ENCODE data around the gene PNMA1.

PNMA1 gene

GRCh38 chr14:73736842-73737241 lies 22.7 kb upstream of the PNMA1 start:
- DNase-seq, result no peak

GRCh38 chr14:73732006-73732405 lies 17.8 kb upstream of the PNMA1 start:
- no peak for DNase-seq

- no peak for DNase-seq
Measured at GRCh38 chr14:73731111-73731510, 16.9 kb upstream of the PNMA1 start.

DNA sequence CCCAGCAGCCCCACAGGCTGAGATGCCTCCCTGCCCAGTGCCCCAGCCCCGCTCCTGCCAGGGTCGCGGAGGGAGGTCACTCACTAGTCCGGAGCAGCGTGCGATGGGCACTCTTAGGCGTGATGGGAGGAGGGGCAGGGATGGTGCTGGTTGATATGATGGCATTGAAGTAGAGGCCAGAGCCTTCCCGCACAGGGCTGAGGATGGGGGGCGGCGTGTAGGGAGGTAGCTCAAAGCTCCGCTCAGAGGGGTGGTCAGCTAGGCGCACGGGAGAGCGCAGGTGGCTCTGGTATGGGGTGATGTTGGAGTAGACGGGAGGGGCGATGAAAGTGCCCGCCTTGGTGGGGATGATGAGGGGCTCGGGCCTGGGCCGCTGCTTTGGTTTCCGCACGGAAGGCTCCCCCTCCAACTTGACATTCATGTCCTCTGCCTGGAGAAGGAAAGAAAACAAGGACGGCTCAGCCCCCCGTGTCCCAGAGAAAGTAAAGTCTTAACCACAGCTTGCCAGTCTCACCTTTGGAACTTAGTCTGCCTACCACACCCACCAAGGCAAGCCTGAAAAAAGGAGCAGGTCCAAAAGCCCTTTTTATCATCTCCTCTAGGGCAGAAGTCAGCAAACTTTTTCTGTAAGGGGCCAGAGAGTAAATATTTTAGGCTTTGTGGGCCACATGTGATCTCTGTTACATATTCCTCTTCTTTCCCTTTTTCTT lies 15.5 kb upstream of the PNMA1 start:
- DNase-seq, result no peak

DNA sequence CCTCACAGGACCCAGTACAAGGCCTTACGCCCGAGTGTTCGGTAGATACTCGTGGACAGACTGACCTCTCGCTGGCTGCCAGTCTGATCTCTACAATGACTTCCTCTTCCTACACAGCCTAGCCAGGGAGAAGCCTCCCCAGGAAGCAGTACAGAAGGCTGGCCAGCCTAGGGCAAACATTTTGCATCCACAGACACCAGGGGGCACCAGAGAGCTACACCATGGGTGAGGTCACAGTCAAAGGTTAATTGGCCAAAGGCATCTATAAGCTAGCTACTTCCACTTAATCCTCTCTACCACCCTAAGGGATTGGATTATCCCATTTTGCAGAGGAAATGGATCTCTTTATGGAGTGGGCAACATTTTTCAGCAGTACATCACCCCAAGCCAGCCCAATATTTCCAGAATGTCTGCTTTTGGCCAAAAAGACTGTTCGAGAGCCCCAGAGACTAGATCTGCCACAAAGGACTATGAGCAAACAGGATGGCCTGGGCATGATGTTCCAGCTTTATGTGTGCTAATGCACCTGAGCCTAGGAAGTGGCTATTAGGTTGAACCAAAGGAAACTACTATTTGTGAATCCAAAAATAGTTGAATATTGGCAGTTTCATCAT lies 14.6 kb upstream of the PNMA1 start:
- peak; percentile 77 to 87 for DNase-seq

DNA sequence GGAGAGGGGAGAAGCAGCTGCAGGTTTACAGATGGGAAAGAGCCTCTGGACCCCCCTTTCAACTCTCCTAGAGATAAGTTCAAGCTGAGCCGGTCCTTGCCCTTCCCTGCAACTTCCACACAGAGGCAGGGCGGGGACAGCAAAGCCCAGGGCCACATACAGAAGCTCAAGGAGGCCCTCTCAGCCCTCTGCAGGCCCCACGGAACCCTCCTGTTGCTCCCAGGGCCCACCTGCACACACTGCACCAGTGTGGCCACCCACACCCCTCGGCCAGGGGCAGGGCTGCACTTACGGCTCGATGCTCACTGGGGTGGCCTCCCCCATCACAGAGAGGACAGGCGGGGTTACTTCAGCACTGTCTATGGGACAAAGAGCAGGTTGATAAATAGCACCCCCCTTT lies 13.0 kb upstream of the PNMA1 start:
- DNase-seq, result no peak

- DNase-seq, result no peak
Measured at GRCh38 chr14:73726025-73726961, 12.1 kb upstream of the PNMA1 start.

DNA sequence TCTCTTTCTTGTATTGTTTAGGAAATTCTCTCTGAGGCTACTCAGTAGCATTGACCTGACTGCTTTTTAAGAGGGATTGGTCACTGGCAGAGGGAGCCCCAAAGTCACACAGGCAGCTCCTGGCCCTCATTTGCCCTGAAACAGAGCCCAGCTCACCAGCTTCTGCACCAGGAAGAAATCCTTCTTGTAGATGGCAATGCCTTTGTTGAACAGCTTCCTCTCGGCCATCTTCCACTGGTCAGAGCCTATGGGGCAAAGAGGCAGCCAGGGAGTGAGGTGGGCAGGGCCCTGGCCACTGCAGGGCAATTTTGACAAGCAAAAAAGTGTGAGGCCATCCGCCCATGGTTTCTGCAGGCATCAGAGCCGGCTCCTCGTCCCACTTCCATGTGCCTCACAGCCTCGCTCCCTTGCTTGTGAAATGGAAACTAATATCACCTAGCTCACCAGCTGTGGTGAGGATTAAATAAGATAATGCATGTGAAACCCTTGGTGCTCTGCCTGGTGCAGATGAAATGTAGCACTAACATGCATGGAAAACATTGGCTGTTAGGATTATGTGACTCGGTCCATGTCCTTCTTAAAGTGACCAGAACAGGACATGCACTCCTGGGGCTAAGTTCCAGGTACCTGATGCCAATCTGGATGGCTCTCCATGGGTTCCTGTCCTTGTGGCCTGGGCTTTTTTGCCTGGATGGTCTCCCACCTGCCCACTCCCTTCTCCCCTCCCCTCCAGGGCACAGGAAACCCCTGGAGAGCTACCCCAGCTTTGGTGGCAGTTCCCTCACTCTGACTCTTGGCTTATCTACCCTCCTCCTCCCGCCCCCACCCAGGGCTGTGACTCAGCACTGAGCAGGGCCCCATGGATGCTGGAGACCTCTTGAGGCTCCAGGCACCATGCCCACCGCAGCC lies 11.2 kb upstream of the PNMA1 start:
- DNase-seq, result peak in 1 of 2 experiments; percentile 41

DNA sequence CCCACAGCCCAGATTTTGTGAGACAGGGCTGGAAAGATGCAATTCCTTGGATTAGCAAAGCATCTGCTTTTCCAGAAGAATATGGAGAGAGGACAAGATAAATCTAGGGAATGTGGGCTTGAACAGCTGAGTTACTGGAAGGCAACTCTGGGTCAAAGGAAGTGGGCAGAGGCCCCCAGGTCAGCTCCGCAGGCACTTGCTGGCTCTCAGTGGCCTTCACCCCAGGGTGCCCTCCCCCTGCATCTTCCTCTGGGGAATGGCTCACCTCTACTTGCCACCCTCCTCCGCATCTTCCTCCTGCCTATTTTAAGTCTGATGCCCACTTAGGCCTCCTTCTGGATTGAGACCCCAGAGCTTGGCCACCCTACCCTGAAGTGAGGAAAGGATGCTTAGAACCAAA lies 10.5 kb upstream of the PNMA1 start:
- DNase-seq, result no peak

- no peak for DNase-seq
Measured at GRCh38 chr14:73723797-73724661, 9.8 kb upstream of the PNMA1 start.

DNA sequence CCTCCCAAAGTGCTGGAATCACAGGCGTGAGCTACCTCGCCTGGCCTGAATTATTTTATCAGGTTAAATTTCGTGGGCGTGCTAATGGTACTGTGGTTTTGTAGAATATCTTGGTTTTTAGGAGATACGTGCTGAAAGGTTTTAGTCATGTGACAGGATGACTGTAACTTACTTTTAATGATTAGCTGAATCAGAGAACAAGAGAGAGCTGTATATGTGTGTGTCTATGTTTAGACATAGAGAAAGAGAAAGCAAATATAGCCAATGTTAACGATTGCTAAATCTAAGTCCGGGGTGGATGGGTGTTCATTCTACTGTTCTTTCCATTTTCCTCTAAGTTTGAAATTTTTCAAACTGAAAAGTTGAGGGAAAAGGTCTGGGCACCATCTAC lies 9.2 kb upstream of the PNMA1 start:
- DNase-seq, result no peak

DNA sequence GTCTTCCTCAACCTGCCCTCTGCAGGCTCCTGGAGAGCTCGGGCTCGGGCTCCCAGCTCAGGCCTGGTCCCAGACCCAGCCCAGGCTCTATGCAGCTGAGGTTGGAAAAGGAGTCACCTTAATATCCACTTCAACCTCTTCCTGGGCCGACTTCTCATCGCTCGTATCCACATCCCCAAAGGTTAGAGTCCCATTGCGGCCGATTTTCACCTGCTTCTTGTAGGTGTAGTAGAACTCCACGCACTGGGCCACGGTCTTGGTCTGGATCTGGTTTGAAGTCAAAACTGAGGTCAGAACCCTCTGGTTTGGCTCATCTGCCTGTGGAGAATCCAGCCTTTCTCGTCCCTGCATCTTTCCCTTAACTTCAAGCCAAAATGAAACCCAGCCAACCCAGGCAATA lies 8.4 kb upstream of the PNMA1 start:
- no peak for DNase-seq

- DNase-seq, result no peak
Measured at GRCh38 chr14:73721101-73721821, 7.1 kb upstream of the PNMA1 start.

- no peak for DNase-seq
Measured at GRCh38 chr14:73720636-73721035, 6.5 kb upstream of the PNMA1 start.

DNA sequence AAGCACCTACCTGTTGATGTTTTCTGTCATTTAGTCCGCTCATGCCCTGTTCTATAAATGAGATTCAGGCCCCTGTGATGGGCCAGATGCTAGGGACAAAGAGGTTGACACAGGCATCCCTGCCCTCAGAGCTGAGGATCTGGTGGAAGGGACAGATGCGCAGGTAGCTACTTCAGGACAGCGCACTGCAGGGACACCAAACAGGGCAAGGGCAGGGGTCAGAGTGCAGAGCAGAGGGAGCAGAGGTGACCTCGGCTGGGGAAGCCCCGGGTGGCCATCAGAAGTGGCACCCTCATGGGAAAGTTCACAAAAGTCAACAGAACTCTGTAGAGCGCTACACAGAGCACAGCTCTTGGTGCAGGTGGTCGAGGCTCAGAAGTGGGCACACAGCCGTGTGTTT lies 5.6 kb upstream of the PNMA1 start:
- DNase-seq, result no peak

DNA sequence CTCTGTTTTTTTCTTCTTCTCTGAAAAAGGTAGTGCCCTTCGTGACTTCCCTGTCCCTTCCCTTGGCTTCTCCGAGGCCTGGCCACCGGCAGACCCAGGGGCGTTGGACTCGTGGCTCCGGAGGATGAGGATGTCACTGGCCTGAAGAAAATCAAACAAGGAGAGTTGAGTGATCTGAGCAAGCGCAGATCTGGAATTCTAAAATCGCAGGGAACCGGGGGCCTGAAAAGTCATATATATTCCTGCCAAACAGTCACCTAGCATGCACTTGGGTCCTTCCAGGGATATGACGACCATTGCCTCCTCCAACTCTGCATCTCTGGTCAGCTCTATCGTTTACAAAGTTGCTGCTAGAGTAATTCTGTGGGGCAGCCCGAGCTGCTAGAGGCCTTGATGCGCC lies 5.2 kb upstream of the PNMA1 start:
- no peak for DNase-seq

DNA sequence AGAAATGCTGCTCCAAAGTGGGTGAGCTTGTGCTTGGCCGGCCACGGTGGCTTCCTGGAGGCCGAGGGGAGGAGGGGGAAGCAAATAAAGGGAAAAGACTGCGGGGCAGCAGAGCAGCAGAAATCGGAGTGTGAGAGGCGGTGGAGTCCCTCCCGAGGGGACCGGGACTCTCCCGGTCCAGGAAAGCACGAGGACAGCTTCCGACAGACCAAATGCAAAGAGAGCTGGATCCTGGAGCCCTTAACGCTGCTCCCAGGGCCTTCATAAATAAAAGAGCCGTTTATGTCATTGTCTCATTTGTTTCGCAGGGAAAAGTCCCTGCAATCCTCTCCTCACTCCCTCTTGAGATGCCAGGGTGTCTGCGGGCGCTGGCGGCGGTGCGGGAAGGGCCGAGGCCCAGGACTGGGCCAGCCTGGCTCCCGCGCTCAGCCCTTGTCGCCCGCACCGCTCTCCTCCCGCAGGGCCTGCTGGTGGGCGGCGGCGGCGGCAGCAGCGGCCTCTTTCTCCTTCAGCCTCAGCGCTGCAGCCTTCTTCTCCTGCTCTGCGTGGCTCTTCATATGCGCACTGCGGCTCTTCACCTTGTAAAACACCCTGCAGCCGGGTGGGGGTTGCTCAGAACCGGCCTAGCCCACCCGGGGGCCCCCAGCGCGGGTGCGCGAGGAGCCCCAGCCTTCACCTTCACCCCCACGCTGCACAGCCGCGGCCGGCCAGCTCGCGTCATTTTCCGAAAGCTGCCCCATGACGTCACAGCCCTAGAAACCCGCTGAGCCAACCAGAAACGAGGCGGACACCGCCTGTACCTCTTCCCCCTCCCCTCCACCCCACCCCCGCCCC lies 4.5 kb upstream of the PNMA1 start:
- DNase-seq, result no peak

DNA sequence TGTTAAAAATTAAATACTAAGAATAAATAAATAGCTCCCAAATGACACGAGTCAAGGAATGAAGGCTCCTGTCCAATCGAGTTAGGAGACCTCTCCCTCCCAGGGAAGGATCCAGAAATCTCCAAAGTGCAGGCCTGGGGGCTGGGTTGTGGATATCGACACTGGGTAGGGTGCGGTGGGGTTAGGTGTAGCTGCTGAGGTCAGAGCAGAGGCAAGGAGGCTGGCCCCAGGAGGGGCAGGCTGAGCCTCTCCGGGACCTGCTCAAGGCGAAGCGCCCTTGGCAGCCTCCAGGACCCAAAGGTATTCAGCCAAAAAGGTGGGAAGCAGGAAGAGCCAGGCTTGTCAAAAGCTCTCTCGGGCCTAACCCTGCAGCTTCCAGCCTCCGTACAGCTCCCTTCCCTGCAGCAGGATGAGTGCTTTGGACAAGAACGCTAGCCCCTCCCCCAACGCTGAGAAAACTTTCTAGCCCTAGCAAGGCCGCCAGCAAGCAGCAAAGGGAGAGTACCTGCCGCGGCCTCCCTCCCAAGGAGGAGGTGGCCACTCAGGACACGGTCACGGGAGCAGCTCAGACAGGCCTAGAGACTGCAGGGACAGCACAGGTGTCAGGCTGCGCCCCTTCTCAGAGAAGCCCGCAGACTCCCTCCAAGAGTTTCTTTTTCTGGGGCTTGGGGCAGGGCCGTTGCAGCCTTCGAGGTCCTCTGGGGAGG lies 3.7 kb upstream of the PNMA1 start:
- DNase-seq, result no peak

- DNase-seq, result no peak
Measured at GRCh38 chr14:73717266-73717665, 3.1 kb upstream of the PNMA1 start.
